Mammary epithelial cell (primary cell): ENCODE measurements around the gene RNASET2.

Experiments used
- CTCF ChIP-seq, 2 donors: IDR thresholded peaks in 1 of 2; conservative IDR thresholded peaks in 1 of 2; 2 replicates each; pipeline ENCODE4 v1.5.1; 2011 to 2012; ENCODE audit warnings: inconsistent platforms in 2 of 2, low read length in 2 of 2, mild to moderate bottlenecking in 2 of 2, control low read depth in 1 of 2, low read depth in 1 of 2; ENCODE audit not compliant: insufficient read depth in 1 of 2; ENCODE audit errors: extremely low read depth in 1 of 2
- EZH2 ChIP-seq: IDR thresholded peaks from 2 replicates; pipeline ENCODE4 v1.6.1; 2012; ENCODE audit warnings: low read length, inconsistent platforms, borderline replicate concordance

- TF ChIP-seq CTCF (conservative IDR thresholded peaks at IDR 0.05 in 1 of 2, IDR thresholded peaks at IDR 0.05 in 1 of 2; ENCODE audit: extremely low read depth in 1 of 2, insufficient read depth in 1 of 2, low read depth in 1 of 2, low read length in 2 of 2) (peak; percentile 31 to 55), EZH2 (no peak)
These were observed 33.2 kb upstream of the RNASET2 start for GRCh38 chr6:166989427-166990032.
